Fibroblast of peridontal ligament (primary cell): ENCODE data around the gene INF2.

ENCODE experiments used
- DNase-seq: peaks from one replicate; pipeline ENCODE4 v3.0.0-alpha.2; 2010; ENCODE audit errors: extremely low read depth

INF2 gene

GRCh38 chr14:104770851-104771272, 81.4 kb downstream of the INF2 start:
- peak; percentile 2 for DNase-seq

- no peak for DNase-seq
These were observed 82.0 kb downstream of the INF2 start for GRCh38 chr14:104771374-104771773.
